Tibial nerve (tissue), 3 donors: ENCODE results near the gene BIRC5.

Experiments used
- CTCF ChIP-seq, 5 experiments: fragments of 200-600 bp in 3 of 5; fragments of 450-650 bp in 2 of 5; sonication (generic) in 3 of 5; IDR thresholded peaks; one replicate each; pipeline ENCODE4 v1.5.1; 2016 to 2019; ENCODE audit warnings: antibody characterized with exemption in 5 of 5, mild to moderate bottlenecking in 3 of 5, moderate library complexity in 2 of 5
- POLR2A ChIP-seq, 2 donors: fragments of 450-650 bp; IDR thresholded peaks; one replicate each; pipeline ENCODE4 v1.6.1; 2017; ENCODE audit warnings: antibody characterized with exemption in 2 of 2, mild to moderate bottlenecking in 2 of 2, moderate library complexity in 2 of 2

- TF ChIP-seq CTCF (IDR thresholded peaks at IDR 0.05) (no peak), POLR2A (IDR thresholded peaks at IDR 0.05) (no peak)
Measured at GRCh38 chr17:78180508-78180907, 33.5 kb upstream of the BIRC5 start.
